ENCODE measurements around the gene ANKRD34A. TPM values are rescaled to one million over a fixed set of nuclear protein-coding genes. Genes with fewer than 3 reads are reported as not detected.

The ANKRD34A gene
- total and polyA plus RNA-seq, 12 donors: 0.66 to 1.7 (median 1.0) TPM

GRCh38 chr1:145918144-145918991, 46.0 kb downstream of the ANKRD34A start, which contains the start of gene PEX11B:
TSS of gene PEX11B (minus strand) at chr1:145918717. CDS start at chr1:145918688, 29 bp downstream.
- H3K36me3 ChIP-seq: peaks cover 0 to 56% (median 13%) of the 10 kb centered on the region in 9 donors

GRCh38 chr1:145917595-145917994, 46.8 kb downstream of the ANKRD34A start:
- peaks cover 0 to 56% (median 10%) of the 10 kb centered on the region in 9 donors for H3K36me3 ChIP-seq
- H3K4me1 ChIP-seq: peaks cover 3 to 34% (median 26%) of the 10 kb centered on the region in 9 donors
- no peaks in the 10 kb centered on the region for H3K9me3 ChIP-seq
- ATAC-seq (no peak), DNase-seq (no peak)
- H3K4me3 ChIP-seq: peak overlapping the region; percentile 73 to 99 (median 90)
- H3K27ac ChIP-seq: peak overlapping the region in 8 of 10 donors; percentile 80 to 95 (median 90)
- intact Hi-C loops (cut with DNase I): loop anchor here in 6 of 10 donors (5.0 to 10.0 kb wide), 5 partner anchors 40 to 80 kb away; partner anchors contain the start of genes LIX1L (in 5 of the 6), NUDT17 (in 3 of the 6) and PIAS3 (in 1 of the 6)
- no peak for TF ChIP-seq CTCF (IDR thresholded peaks at IDR 0.05)
- H3K27me3 ChIP-seq: no peaks in the 10 kb centered on the region
- 76 to 78% methylated on average over 5 of the region's 5 CpGs for WGBS, 2 donors

More at GRCh38 chr1:145918144-145918991, 46.0 kb downstream of the ANKRD34A start, which contains the start of gene PEX11B:
- no peaks in the 10 kb centered on the region for H3K27me3 ChIP-seq
- H3K9me3 ChIP-seq: no peaks in the 10 kb centered on the region
- peaks cover 3 to 34% (median 26%) of the 10 kb centered on the region in 9 donors for H3K4me1 ChIP-seq
- peak within 1 kb of the TSS; percentile 79 to 95 (median 90) for H3K27ac ChIP-seq
- peak; percentile 94 to 98 (median 96) for ATAC-seq
- WGBS, 2 donors: 0% methylated on average over 51 of the region's 51 CpGs
- peak; percentile 88 to 91 for DNase-seq
- TF ChIP-seq CTCF (IDR thresholded peaks at IDR 0.05): peak in 1 of 9 donors; percentile 15
- intact Hi-C loops (cut with DNase I): loop anchor here in 6 of 10 donors (5.0 to 10.0 kb wide), 5 partner anchors 39 to 81 kb away; partner anchors contain the start of genes LIX1L (in 5 of the 6), NUDT17 (in 3 of the 6) and PIAS3 (in 1 of the 6)
- H3K4me3 ChIP-seq: peak within 1 kb of the TSS; percentile 73 to 99 (median 90)

GRCh38 chr1:145916745-145917144, 47.6 kb downstream of the ANKRD34A start:
- Histone ChIP-seq H3K4me3 (peak overlapping the region in 1 of 10 donors; percentile 98), H3K36me3 (peaks cover 0 to 61% (median 8%) of the 10 kb centered on the region in 9 donors), H3K9me3 (no peaks in the 10 kb centered on the region), H3K4me1 (peaks cover 3 to 34% (median 26%) of the 10 kb centered on the region in 9 donors), H3K27ac (peak overlapping the region in 1 of 10 donors; percentile 90), H3K27me3 (no peaks in the 10 kb centered on the region)
- DNase-seq (no peak), ATAC-seq (no peak)
- TF ChIP-seq CTCF (IDR thresholded peaks at IDR 0.05): no peak
- WGBS, 2 donors: 78 to 81% methylated on average over 5 of the region's 5 CpGs
- intact Hi-C loops (cut with DNase I): loop anchor here in 6 of 10 donors (5.0 to 10.0 kb wide), 5 partner anchors 41 to 79 kb away; partner anchors contain the start of genes LIX1L (in 5 of the 6), NUDT17 (in 3 of the 6) and PIAS3 (in 1 of the 6)

- no peaks in the 10 kb centered on the region for H3K9me3 ChIP-seq
- H3K4me1 ChIP-seq: peaks cover 0 to 40% (median 29%) of the 10 kb centered on the region in 9 donors
- intact Hi-C loops (cut with DNase I): loop anchor here in 5 of 10 donors (5.0 to 10.0 kb wide), 3 partner anchors 55 to 67 kb away; partner anchors contain the start of genes NUDT17 (in 3 of the 5) and PIAS3 (in 2 of the 5)
- ATAC-seq (no peak), DNase-seq (no peak)
- 77 to 81% methylated on average over 11 of the region's 11 CpGs for WGBS, 2 donors
- no peaks in the 10 kb centered on the region for H3K27me3 ChIP-seq
- no peak overlapping the region for H3K27ac ChIP-seq
- TF ChIP-seq CTCF (IDR thresholded peaks at IDR 0.05): no peak
- no peak overlapping the region for H3K4me3 ChIP-seq
- H3K36me3 ChIP-seq: peaks cover 0 to 69% (median 9%) of the 10 kb centered on the region in 9 donors
These were observed 52.2 kb downstream of the ANKRD34A start for GRCh38 chr1:145912128-145912641.

All from heart right ventricle (tissue), 16 donors.